ENCODE results near the gene ETF1. TPM values are rescaled to one million over a fixed set of nuclear protein-coding genes. Genes with fewer than 3 reads are reported as not detected.
A peak's percentile ranks its signal among the peaks of the same experiment; 100 is the strongest.

The ETF1 gene
- total RNA-seq, 1 donor, result 113 TPM

GRCh38 chr5:138533973-138534941 lies 8.8 kb downstream of the ETF1 start:
- H4K20me1 ChIP-seq (ENCODE audit: insufficient read depth, low read length), result peaks cover 66% of the 10 kb centered on the region
- peaks cover 29% of the 10 kb centered on the region for H3K36me3 ChIP-seq (ENCODE audit: insufficient read depth, low read length)
- H3K9me3 ChIP-seq (ENCODE audit: low read depth, low read length), result no peaks in the 10 kb centered on the region
- peaks cover 93% of the 10 kb centered on the region for H3K79me2 ChIP-seq (ENCODE audit: insufficient read depth, low read length)
- H3K27me3 ChIP-seq (ENCODE audit: insufficient read depth, low read length), result no peaks in the 10 kb centered on the region
- DNase-seq (ENCODE audit: insufficient read length, low spot score, missing footprints), result no peak
- H3K4me3 ChIP-seq (ENCODE audit: insufficient read depth, low read length), result no peak overlapping the region
- no peak overlapping the region for H3K4me2 ChIP-seq (ENCODE audit: insufficient read depth, low read length)
- no peaks in the 10 kb centered on the region for H3K4me1 ChIP-seq (ENCODE audit: insufficient read depth, low read length)
- no peak overlapping the region for H2AFZ ChIP-seq (ENCODE audit: low read length)
- no peak overlapping the region for H3K27ac ChIP-seq (ENCODE audit: low read depth, low read length)
- no peak for TF ChIP-seq CTCF (IDR thresholded peaks at IDR 0.05; ENCODE audit: extremely low read depth, low read depth, low read length)

- peak overlapping the region; percentile 9 for H3K27ac ChIP-seq (ENCODE audit: low read depth, low read length)
- H2AFZ ChIP-seq (ENCODE audit: low read length), result no peak overlapping the region
- no peak for DNase-seq (ENCODE audit: insufficient read length, low spot score, missing footprints)
- peaks cover 98% of the 10 kb centered on the region for H3K79me2 ChIP-seq (ENCODE audit: insufficient read depth, low read length)
- H3K4me1 ChIP-seq (ENCODE audit: insufficient read depth, low read length), result no peaks in the 10 kb centered on the region
- no peak for TF ChIP-seq CTCF (IDR thresholded peaks at IDR 0.05; ENCODE audit: extremely low read depth, low read depth, low read length)
- no peak overlapping the region for H3K4me3 ChIP-seq (ENCODE audit: insufficient read depth, low read length)
- H3K9me3 ChIP-seq (ENCODE audit: low read depth, low read length), result no peaks in the 10 kb centered on the region
- H4K20me1 ChIP-seq (ENCODE audit: insufficient read depth, low read length), result peaks cover 80% of the 10 kb centered on the region
- H3K27me3 ChIP-seq (ENCODE audit: insufficient read depth, low read length), result no peaks in the 10 kb centered on the region
- H3K36me3 ChIP-seq (ENCODE audit: insufficient read depth, low read length), result peaks cover 29% of the 10 kb centered on the region
- H3K4me2 ChIP-seq (ENCODE audit: insufficient read depth, low read length), result no peak overlapping the region
These were observed 13.2 kb downstream of the ETF1 start for GRCh38 chr5:138529812-138530211.

DNA sequence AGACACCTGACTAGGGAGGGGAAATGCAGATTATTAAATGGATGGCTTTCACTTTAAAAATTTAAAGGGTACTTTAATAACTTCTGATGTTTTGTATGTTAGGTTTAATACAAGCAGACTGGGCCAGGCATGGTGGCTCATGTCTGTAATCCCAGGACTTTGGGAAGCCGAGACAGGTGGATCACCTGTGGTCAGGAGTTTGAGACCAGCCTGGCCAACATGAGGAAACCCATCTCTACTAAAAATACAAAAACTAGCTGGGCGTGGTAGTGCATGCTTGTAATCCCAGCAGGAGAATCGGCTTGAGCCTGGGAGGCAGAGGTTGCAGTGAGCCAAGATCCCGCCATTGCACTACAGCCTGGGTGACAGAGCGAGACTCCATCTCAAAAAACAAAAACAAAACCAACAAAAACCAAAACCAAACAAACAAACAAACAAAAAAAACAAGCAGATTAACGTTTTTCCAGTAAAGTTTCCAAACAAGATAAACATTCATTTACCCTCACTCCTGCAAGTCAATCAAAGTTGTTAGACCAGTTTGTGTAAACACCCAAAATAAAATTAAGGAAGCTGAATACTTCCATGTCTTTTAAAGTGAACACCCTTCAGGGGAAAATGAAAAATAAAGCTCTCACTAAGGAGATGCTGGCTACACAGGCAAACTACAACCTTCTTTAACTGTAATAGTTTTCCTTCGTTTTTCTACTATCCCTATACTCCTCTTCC lies 14.1 kb downstream of the ETF1 start:
- Histone ChIP-seq H3K4me3 (ENCODE audit: insufficient read depth, low read length) (no peak overlapping the region), H3K36me3 (ENCODE audit: insufficient read depth, low read length) (peaks cover 24% of the 10 kb centered on the region), H4K20me1 (ENCODE audit: insufficient read depth, low read length) (peaks cover 74% of the 10 kb centered on the region), H3K79me2 (ENCODE audit: insufficient read depth, low read length) (peaks cover 97% of the 10 kb centered on the region), H3K4me2 (ENCODE audit: insufficient read depth, low read length) (no peak overlapping the region), H3K27ac (ENCODE audit: low read depth, low read length) (peak overlapping the region; percentile 9), H3K27me3 (ENCODE audit: insufficient read depth, low read length) (no peaks in the 10 kb centered on the region), H2AFZ (ENCODE audit: low read length) (no peak overlapping the region), H3K4me1 (ENCODE audit: insufficient read depth, low read length) (no peaks in the 10 kb centered on the region), H3K9me3 (ENCODE audit: low read depth, low read length) (no peaks in the 10 kb centered on the region)
- DNase-seq (ENCODE audit: insufficient read length, low spot score, missing footprints), result no peak
- TF ChIP-seq CTCF (IDR thresholded peaks at IDR 0.05; ENCODE audit: extremely low read depth, low read depth, low read length), result no peak

- DNase-seq (ENCODE audit: insufficient read length, low spot score, missing footprints), result no peak
These were observed 14.8 kb downstream of the ETF1 start for GRCh38 chr5:138528208-138528607.

More at GRCh38 chr5:138528208-138528607, 14.8 kb downstream of the ETF1 start:
- peaks cover 76% of the 10 kb centered on the region for H4K20me1 ChIP-seq (ENCODE audit: insufficient read depth, low read length)
- H3K4me2 ChIP-seq (ENCODE audit: insufficient read depth, low read length), result no peak overlapping the region
- no peak for TF ChIP-seq CTCF (IDR thresholded peaks at IDR 0.05; ENCODE audit: extremely low read depth, low read depth, low read length)
- no peaks in the 10 kb centered on the region for H3K4me1 ChIP-seq (ENCODE audit: insufficient read depth, low read length)
- H3K27ac ChIP-seq (ENCODE audit: low read depth, low read length), result no peak overlapping the region
- H2AFZ ChIP-seq (ENCODE audit: low read length), result no peak overlapping the region
- H3K9me3 ChIP-seq (ENCODE audit: low read depth, low read length), result no peaks in the 10 kb centered on the region
- no peaks in the 10 kb centered on the region for H3K27me3 ChIP-seq (ENCODE audit: insufficient read depth, low read length)
- peaks cover 26% of the 10 kb centered on the region for H3K36me3 ChIP-seq (ENCODE audit: insufficient read depth, low read length)
- H3K79me2 ChIP-seq (ENCODE audit: insufficient read depth, low read length), result peaks cover 97% of the 10 kb centered on the region
- H3K4me3 ChIP-seq (ENCODE audit: insufficient read depth, low read length), result no peak overlapping the region
